AG04449 (cell line): ENCODE results near the gene TRAPPC4.

ENCODE experiments used
- CTCF ChIA-PET: fragments of 350-600 bp; formaldehyde crosslinking; extraction: SDS; loops from one replicate; lab custom pipeline; 2021; ENCODE audit warnings: antibody characterized with exemption; lab: Yijun Ruan, JAX
- POLR2A ChIA-PET: fragments of 400-600, 350-600 bp; formaldehyde crosslinking; extraction: SDS; loops from one replicate; lab custom pipeline; 2020; ENCODE audit warnings: antibody characterized with exemption, inconsistent platforms; lab: Yijun Ruan, JAX
- DNase-seq: peaks from one replicate; pipeline ENCODE4 v3.0.0-alpha.2; 2010; ENCODE audit warnings: low read depth, low spot score
- H3K4me3 ChIP-seq: 2 replicates; pipeline ENCODE4 v1.5.1; 2011; ENCODE audit warnings: low read depth, mild to moderate bottlenecking, control low read depth, low read length
- CTCF ChIP-seq: IDR thresholded peaks from one replicate; pipeline ENCODE4 v1.5.1; 2011; ENCODE audit warnings: mild to moderate bottlenecking, moderate library complexity, low read length, control low read depth, inconsistent platforms; ENCODE audit not compliant: insufficient read depth; ENCODE audit errors: missing control alignments

Gene TRAPPC4

GRCh38 chr11:119041821-119042514, 23.4 kb downstream of the TRAPPC4 start:
- no peak for TF ChIP-seq CTCF
- ChIA-PET POLR2A (interaction anchor here (0.7 kb wide), 1 partner anchor 17 kb away, joined by 3 read pairs; no protein-coding TSS in a partner anchor), CTCF (interaction anchor here (2.6 to 6.5 kb wide), 2 partner anchors 12 to 14 kb away, joined by 10 to 38 read pairs; partner anchors contain the start of genes HYOU1 and SLC37A4)
- no peak overlapping the region for H3K4me3 ChIP-seq
- DNase-seq, result no peak

- ChIA-PET POLR2A (no interaction called here), CTCF (interaction anchor here (0.8 to 6.5 kb wide), 4 partner anchors 8 to 13 kb away, joined by 3 to 38 read pairs (median 10); partner anchors contain the start of genes HYOU1 and SLC37A4)
- no peak overlapping the region for H3K4me3 ChIP-seq
- TF ChIP-seq CTCF, result no peak
- DNase-seq, result no peak
Measured at GRCh38 chr11:119042927-119043326, 24.4 kb downstream of the TRAPPC4 start.

- ChIA-PET POLR2A (interaction anchor here (0.6 kb wide), 1 partner anchor 23 kb away, joined by 4 read pairs; the partner anchor contains the start of gene VPS11), CTCF (interaction anchor here (1.0 to 6.5 kb wide), 4 partner anchors 11 to 14 kb away, joined by 4 to 38 read pairs (median 8); partner anchors contain the start of genes HYOU1 and SLC37A4)
- no peak overlapping the region for H3K4me3 ChIP-seq
- TF ChIP-seq CTCF, result no peak
- no peak for DNase-seq
Measured at GRCh38 chr11:119044708-119045107, 26.1 kb downstream of the TRAPPC4 start.

GRCh38 chr11:119046489-119046888, 27.9 kb downstream of the TRAPPC4 start:
- POLR2A ChIA-PET, result interaction anchor here (1.1 kb wide), 1 partner anchor 9 kb away, joined by 3 read pairs; no protein-coding TSS in a partner anchor

GRCh38 chr11:119047205-119047604, 28.6 kb downstream of the TRAPPC4 start:
- no peak for TF ChIP-seq CTCF
- CTCF ChIA-PET, result interaction anchor here (0.6 to 2.3 kb wide), 5 partner anchors 8 to 16 kb away, joined by 3 to 13 read pairs (median 4); partner anchors contain the start of gene HYOU1
- DNase-seq, result no peak
- H3K4me3 ChIP-seq, result no peak overlapping the region
- POLR2A ChIA-PET, result interaction anchor here (1.1 kb wide), 1 partner anchor 49 kb away, joined by 3 read pairs; no protein-coding TSS in a partner anchor

More at GRCh38 chr11:119046489-119046888, 27.9 kb downstream of the TRAPPC4 start:
- no peak for DNase-seq
- no peak overlapping the region for H3K4me3 ChIP-seq
- no peak for TF ChIP-seq CTCF
- CTCF ChIA-PET, result interaction anchor here (1.1 to 2.3 kb wide), 3 partner anchors 9 to 15 kb away, joined by 4 to 13 read pairs (median 6); partner anchors contain the start of gene HYOU1

- H3K4me3 ChIP-seq, result no peak overlapping the region
- CTCF ChIA-PET, result interaction anchor here (1.3 to 2.3 kb wide), 3 partner anchors 8 to 148 kb away, joined by 3 to 13 read pairs (median 6); partner anchors contain the start of gene HYOU1
- no peak for DNase-seq
- no peak for TF ChIP-seq CTCF
- POLR2A ChIA-PET, result interaction anchor here (1.1 kb wide), 1 partner anchor 47 kb away, joined by 3 read pairs; no protein-coding TSS in a partner anchor
Measured at GRCh38 chr11:119048644-119049043, 30.1 kb downstream of the TRAPPC4 start.
